IPS-NIHi7 (cell line): ENCODE data around the gene LRP8.
"Not testable (repeated sequence)": the region's sequence is repeated elsewhere in the genome, so short reads cannot be mapped to it uniquely, and the experiment has no call there.

ENCODE experiments used
- DNase-seq: peaks from one replicate; pipeline ENCODE4 v3.0.0; 2012; ENCODE audit warnings: mixed read lengths; ENCODE audit errors: extremely low spot score

The LRP8 gene

DNA sequence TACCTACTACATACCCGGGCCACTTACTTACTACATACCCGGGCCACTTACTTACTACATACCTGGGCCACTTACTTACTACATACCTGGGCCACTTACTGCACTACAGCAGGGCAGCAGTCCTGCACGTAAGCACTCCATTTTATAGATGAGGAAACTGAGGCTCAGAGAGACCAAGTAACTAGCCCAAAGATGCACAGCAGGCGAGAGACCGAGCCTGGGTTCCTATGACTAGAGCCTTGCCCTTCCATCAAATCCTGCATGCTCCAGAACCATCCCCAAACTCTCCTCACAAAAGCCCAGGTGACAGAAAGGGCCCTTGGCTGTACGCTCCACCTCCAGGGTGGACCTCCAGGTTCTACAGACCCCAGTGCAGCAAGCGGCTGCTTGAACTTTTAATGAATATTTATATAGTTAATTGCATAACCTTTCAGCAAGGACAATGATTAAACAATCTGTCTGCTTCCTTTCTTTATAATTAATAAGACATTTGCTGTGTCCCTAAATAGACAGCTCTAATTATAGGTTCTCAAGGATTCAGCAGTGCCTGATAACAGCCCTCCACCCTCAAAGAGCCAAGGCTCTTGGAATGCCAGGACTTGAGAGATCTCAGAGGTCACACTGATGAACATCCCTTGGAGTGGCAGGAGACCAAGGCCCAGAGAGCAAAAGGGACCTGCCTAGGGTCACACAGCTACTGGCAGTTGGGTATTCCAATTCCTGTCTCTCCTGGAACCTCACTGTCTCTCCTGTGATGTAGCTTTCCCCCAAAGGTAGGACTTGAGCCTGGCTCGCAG, 43.4 kb downstream of the LRP8 start:
- no peak for DNase-seq

DNA sequence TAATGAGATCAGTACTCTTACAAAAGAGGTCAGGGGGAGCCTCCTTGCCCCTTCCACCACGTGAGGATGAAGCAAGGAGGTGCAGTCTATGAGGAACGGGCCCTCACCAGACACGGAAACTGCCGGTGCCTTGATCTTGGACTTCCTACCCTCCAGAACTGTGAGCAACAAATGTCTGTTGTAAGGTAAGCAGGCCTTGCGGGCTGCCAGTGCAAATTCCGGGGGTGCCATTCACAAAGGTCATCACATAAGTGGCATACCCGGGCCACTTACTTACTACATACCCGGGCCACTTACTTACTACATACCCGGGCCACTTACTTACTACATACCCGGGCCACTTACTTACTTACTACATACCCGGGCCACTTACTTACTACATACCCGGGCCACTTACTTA, 44.7 kb downstream of the LRP8 start:
- DNase-seq = not testable (repeated sequence)

GRCh38 chr1:53281133-53281532, 46.7 kb downstream of the LRP8 start:
- no peak for DNase-seq

GRCh38 chr1:53280496-53280895, 47.4 kb downstream of the LRP8 start:
- no peak for DNase-seq

- no peak for DNase-seq
These were observed 48.3 kb downstream of the LRP8 start for GRCh38 chr1:53279296-53280200.

GRCh38 chr1:53278298-53278725, 49.6 kb downstream of the LRP8 start:
- DNase-seq = peak; percentile 90

GRCh38 chr1:53277326-53277725, 50.5 kb downstream of the LRP8 start:
- no peak for DNase-seq

- no peak for DNase-seq
These were observed 51.0 kb downstream of the LRP8 start for GRCh38 chr1:53276902-53277281.

DNA sequence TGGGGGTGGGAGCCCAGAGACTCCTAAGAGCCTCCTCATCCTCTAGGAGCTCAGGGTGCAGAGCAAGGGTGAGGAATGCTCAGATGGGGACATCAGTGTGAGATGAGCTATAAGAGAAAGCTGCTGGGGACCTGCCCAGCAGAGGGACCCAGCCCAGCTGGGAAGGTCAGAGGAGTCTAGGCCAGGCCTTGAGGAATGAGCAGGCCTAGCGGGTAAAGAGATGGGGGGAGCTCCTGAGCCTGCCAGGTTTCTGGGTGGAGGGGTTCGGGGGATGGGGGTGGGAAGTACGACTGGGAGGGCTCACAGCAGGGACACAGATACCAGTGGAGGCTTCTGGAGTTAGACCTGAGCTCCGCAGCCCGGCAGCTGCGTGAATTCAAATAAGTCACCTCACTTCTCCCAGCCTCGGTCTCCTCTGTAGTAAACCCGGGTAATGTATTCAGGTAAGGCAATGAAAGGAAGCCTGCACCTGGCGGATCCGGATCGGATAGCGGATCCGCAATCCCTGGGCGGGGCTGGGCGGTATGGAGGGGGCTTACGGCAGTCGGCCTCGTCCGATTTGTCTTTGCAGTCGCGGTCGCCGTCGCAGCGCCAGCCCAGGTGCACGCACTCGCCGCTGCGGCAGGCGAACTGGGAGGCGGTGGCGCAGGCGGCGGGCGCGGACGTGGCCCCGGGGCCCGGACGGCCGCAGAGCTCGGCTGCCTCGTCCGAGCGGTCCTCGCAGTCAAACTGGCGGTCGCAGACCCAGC, 51.5 kb downstream of the LRP8 start:
- DNase-seq = no peak

- DNase-seq = no peak
These were observed 52.3 kb downstream of the LRP8 start for GRCh38 chr1:53275566-53275965.

DNA sequence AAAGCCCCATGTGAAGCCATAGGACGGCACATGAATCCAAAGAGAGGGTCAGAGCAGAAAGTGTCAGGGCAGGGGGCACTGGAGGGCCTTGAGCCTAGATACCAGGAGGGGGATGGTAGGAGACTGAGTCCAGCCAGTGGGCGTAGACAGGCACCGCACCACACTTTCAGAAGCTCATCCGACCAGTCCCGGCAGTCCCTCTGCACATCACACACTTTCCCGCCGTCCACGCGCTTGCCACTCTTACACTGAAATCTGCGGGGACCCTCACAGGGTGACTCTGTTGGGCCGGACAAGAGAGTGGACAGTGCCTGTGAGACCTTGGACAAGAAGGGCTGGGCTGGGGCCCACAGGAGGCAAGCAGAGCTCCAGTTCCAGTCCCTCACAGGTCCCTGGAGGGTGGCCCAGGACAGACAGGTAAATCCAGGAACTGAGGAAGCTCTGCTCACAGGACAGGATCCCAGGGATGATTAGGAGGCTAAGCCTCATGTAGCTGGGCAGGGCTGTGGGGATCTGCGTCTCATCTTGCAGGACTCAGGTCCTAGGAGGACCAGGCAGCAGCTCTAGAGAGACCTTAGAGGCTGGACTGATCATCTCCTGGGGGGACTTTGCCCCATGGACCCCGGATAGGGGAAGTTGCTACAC, 53.2 kb downstream of the LRP8 start:
- no peak for DNase-seq

DNA sequence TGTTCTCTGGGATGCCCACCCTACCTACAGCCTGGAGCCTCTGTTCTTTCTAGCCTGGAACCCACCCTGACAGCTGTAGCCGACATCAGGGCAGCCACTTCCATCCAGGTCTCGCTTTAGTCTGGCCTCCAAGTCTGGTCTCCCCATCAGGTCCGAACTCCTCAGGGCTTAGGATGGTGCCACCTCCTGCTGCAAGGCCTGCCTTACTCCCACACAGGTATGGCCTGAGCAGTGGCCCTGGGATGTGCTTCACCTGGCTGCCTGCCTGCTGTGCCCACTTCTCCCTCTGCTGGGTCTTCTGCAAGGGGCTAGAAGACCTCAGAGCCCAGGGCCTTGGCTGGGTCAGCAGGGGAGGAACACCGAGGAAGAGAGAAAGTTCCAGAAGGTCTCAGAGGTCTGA, 53.8 kb downstream of the LRP8 start:
- DNase-seq = no peak

GRCh38 chr1:53273526-53273925, 54.3 kb downstream of the LRP8 start:
- no peak for DNase-seq

DNA sequence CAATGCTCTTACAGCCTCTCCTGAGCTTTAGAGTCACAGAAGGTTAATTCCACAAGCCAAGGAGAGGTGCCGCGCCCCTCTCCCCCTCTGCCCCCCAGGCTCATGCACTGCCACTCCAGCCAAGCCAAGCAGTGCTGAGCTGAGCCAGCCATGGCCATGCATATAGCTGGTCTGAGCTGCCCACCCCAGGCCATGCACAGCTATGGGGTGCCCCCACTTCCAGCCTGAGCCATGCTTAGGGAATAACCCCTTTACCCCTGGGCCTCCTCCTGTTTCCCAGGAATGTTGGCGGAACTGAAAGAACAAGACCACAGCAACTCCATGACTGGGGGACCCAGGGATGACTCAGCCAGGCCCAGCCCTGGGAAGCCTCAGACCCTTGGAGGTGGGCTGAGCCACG, 55.5 kb downstream of the LRP8 start:
- DNase-seq = no peak

DNA sequence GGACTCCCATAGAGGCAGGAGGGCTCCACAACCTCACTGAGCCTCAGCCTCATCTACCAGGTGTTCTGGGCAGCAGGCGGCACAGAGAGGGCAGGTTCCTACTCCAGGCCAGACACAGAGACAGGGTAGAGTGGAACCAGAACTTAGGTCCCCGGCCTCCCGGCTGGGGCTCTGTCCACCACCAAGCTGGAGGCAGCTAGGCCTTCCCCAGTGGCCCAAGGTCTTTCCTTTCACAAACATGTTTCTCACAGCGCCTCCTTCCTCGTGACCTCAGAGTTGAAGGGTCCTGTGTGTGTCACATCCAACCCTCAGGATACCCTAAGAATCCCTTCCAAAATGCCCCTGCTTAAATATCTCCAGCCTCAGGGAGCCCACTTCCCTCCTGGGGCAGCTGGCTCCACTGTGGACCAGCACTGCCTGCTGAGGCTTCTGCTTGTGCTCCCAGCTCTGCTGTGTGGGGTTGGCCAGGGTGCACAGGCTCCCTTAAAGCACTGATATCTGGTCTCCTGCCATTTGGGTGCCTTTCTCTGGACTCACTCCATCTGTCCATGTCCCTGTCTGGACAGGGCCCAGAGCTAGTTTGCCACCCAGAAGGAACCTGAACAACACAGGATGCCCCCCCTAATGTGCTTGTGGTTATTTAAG, 56.3 kb downstream of the LRP8 start:
- DNase-seq = no peak

DNA sequence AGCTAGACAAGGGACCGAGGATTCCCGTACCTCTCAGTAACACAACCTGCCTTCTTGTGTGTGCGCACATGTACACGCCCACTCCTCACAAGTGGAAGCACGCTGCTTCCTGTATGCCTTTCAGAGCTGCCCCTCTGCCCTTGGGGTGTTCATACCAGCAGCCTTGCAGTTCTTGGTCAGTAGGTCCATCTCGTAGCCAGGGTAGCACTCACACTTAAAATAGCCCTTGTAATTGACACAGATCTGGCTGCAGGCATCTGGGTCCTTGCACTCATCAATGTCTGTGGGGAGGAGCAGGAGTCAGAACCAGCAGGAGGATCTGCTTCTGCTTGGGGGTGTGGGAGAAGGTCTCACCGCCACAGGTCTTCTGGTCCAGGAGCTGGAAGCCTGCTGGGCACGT, 57.0 kb downstream of the LRP8 start:
- no peak for DNase-seq

GRCh38 chr1:53270107-53270506, 57.8 kb downstream of the LRP8 start:
- DNase-seq = no peak

DNA sequence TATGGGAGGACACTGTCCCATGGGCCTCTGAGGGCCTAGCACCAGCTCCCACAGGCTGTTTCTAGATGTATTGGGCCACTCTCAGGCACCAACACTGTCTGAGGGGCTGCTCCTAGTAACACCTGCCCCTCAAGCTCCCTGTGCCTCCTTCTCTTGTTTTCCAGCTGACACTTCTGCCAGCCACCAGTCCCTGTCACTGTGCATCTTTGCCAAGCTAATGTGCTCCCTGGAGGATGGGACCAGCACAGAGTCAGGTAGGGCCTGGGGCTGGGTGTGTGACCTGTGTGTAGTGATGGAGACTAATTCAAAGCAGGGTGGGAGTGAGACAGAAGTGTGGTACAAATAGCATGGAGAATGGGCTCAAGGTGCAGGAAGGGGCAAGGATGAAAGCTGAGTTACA, 60.1 kb downstream of the LRP8 start:
- DNase-seq = no peak

GRCh38 chr1:53266038-53266437, 61.8 kb downstream of the LRP8 start:
- peak; percentile 71 for DNase-seq

GRCh38 chr1:53265581-53265980, 62.3 kb downstream of the LRP8 start:
- DNase-seq = no peak

DNA sequence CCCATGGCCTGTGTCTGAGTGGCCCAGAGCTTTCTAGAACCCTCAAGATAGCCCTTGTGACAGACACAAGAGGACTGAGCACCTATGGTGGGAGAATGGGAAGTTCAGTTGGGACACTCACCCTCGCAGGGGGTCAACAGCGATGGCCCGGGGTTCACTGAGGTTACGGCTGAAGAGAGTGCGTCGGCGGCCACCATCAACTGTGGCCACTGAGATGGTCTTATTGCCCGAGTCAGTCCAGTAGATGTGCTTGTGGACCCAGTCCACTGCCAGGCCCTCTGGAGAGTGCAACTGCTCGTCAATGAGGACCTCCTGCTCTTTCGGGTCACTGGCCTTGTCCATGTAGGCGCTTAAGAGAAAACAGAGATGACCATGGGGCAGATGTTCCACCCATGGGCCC, 63.8 kb downstream of the LRP8 start:
- DNase-seq = no peak
